Muscle of arm (tissue), 12 donors: ENCODE results near the gene IDS. TPM values are rescaled to one million over a fixed set of nuclear protein-coding genes. Genes with fewer than 3 reads are reported as not detected.
"Not testable (repeated sequence)": the region's sequence is repeated elsewhere in the genome, so short reads cannot be mapped to it uniquely, and the experiment has no call there.

Source experiments
- DNase-seq: peaks from one replicate; pipeline ENCODE4 v3.0.0-alpha.2; 2013
- polyA plus RNA-seq, 12 donors: library from polyadenylated mRNA; unstranded; fragments of 120-200 nt; gene quantifications; one replicate each; pipeline ENCODE4 v1.2.1, GENCODE V29; 2013; ENCODE audit not compliant: insufficient read length in 12 of 12

IDS gene
- polyA plus RNA-seq, 12 donors, result 23.0 to 54.2 (median 27.9) TPM

DNA sequence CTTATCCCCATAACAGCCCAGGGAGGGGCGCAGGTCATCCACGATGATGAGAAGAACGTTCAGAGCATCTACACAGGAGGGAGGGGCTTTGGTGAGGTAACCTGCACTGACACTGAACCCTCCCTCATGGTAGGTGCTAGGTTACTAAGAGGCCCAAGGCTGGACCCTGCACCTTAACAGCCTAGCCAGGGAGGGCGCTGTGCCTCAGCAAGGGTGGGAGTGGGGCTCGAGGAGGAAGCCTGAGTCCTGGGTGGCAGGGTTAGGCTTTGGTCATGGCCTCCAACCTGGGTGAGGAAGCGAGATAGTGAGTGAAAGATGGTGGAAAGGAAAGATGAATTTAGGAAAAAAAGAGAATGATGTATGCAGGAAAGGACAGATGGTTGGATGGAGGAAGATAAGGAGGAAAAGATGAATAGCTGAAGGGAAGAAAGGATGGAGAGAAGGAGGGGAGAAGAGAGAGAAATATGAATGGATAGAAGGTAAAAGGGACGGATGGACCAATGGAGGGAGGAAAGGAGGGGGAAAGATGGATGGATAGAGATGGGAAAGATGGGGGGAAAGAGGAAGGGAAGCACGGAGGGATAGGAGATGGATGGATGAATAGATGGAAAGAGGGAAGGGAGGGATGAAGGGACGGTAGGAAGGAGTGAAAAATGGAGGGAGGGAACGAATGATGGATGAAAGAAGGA lies 736 bp downstream of the IDS start:
- DNase-seq, result no peak

DNA sequence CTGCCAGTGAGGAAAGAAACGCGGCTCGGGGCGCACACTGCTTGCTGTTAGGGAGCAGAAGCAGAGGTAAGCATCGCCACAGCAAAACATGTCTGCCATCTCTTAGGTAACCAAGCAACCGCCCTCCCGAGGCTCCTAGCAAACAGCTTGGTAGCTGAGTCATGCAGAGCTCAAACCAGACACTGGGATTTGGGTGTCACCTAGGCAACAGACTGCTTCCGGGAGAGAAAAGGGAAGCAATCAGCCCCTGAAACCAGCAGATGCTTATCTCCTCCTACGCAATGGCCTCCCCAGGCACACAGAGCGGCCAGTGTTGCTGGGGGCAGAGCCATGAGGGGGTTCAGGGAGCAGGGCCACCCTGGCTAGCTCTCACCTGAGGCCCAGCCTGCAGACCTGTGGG lies 1.7 kb downstream of the IDS start:
- not testable (repeated sequence) for DNase-seq

DNA sequence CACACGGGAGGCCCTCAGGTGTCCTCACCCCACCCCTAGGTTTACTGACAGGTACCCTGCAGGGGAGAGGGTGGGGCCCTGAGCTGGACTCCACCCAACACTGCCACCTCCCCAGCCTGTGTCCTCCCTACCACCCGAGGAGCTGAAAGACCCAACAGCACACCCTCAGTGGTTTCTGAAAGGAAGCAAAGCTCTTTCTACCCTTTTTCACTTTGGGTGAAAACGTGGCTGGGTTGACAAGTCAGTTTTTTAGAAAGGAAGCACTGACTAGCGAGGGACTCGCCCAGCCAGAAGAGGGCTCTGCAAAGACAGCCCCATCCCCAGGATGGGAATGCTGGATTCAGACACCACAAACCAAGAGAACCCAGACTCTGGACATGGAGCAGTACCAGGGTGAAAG lies 2.2 kb downstream of the IDS start:
- DNase-seq, result not testable (repeated sequence)

DNA sequence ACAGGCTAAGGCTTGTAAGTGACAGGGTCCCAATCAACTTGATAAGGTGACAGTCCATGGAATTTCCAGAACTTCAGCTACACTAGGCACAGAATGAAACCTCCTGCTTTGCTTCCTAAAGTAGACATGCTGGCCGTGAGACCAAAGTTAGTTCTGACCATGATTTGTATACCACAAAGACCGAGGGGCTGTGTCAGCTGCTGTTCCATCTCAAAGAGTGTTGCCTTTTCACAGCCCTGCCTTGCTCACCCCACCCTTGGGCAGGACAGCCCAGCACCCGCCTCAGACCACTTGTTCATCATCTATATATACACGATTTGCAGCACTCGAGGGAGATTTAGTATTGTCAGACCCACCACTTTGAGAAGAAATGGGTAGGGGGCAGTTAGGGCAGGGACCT lies 5.3 kb downstream of the IDS start:
- DNase-seq, result no peak

DNA sequence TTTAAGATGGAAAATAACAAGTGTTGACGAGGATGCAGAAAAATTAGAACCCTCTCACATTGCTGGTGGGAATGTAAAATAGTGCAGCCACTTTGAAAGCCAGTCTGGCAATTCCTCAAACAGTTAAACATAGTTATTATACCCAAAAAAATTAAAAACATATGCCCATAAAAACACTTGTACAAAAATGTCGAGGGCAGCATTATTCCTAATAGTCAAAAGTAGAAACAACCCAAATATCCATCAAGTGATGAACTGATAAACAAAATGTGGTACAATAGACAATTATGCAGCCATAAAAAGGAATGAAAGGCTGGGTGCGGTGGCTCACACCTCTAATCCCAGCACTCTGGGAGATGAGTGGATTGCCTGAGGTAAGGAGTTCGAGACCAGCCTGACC lies 6.3 kb downstream of the IDS start:
- no peak for DNase-seq

DNA sequence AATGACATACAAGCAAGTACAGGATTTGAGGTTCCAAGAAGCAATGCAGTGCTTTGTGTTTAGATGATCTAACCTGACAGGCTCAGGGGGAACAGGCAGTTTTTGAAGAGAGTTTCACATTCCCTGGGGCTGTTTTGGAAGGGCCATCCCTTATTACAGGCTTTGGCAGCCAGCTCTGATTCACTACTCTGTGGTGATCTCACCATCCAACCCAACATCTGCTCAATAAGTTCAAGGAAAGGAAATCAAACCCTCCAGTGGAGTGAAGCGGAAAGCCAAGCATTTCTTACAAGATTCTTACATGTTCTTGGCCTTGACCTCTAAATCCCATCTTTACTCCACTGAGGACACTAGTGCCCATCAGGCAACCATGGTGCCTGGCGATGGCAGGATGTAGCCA lies 7.5 kb downstream of the IDS start:
- DNase-seq, result no peak

DNA sequence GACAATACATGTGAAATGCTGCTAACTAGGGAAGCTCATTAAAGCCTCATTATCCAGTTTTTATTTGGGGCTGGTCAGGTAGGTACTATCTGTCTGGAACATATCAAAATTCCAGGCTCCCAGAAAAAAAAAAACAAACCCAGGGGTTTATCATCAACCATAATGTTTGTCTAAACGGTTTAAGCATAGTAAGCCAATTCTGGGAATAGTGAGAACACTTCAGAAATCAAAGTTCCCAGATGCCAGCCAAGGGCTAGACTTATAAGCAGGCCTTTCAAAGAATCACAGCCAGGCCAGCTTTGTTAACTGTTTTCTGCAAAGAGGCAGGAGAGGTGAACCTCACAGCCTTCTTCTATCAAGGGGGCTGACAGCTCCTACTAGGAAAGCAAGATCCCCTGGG lies 8.1 kb downstream of the IDS start:
- no peak for DNase-seq

DNA sequence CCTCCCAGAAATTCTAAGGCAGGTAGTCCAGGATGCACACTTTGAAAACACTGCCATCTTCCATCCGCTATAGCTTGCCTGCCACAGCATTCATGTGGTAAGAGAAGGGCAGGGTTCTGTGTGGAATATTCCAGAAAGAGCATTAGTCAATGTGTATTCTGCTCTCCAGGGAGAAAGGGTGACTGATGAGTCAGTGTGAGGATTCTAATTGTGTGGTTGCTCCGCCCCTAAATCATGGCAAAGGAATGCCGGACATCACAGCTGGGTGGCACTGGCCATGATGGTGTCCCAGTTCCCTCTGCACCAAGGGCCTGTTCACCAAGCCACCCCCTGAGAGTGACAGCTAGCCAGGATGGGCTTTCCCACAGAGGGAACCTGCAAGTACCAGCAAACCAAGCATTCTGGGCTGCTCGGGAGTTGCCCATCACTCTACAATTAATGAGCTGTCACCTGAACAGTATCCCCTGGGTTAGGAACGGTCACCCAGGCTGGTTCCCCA lies 9.5 kb downstream of the IDS start:
- no peak for DNase-seq

DNA sequence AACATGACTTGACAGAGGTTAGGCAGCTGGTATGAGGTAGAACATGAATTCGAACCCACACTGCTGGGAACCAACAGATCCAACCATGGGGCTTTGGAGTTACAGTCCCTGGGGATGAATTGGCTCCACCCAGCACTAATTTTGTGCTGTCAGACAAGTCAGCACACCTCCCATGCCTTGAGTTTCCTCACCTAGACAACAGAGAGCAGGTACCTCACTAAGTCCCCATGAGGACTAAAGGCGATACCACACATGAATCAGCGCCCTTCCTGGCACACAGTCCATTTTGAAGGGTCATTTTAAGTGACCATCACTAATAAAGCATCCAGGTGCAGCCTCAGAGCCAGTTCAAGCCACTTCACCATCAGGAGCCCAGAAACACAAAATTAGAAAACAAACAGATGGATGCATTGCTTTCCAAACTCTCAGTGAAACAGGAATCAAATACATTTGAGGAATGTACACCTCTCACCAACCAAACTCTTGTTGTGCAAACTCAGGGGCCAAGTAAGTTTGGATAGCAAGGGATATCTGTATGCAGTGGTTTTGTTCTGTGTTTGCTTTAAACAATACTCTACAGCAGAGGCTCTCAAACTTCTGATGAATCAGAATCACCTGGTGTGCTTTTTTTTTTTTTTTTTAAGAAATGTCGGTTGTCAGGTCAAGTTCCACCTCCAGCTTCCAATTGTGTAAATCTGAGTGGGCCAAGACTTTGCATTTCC lies 10.1 kb downstream of the IDS start:
- DNase-seq, result no peak

DNA sequence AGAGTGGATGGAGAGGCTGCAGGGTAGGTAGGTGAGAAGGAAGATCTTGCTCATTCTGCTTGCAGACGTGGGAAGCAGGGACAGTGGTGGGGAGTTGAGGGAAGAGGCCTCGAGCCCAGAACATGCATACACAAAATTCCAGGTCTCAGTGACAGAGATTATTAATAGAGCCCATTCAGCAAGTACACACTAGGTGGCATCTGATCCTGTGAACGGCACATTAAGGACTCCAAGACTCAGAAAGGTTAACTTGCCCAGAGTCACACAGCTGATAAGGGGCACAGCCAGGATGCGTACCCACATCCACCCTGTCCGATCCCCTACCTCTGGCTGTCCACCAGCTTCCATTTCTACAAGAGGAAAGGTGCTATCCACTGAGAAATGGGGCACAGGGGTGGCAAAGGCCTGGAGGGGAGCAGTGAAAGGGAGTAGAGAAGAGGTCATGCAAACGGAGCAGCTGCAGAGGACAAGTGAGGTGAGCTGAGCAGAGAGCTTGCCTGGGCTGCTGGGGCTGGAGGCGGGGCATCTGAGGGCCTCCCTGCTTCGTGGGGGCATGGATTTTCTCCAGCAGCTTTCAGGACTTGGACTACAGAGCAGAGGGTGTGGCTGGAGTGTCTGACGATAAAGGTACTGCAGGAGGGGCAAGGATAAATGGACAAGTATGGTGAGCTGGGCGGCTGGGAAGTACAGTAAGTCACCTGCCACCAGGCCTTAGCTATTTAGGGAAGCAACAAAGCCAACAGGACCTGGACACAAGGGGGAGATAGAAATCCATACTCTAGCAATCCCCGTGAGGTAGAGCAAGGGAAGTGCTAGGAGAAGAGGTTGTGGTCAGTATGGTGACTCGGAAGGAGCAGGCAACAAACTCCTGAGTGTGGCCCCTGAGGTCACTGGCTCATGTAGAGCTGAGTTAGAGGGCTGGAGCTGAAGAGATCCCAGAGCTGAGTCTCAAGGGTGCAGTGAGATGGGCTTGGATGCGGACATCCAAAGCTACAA lies 11.2 kb downstream of the IDS start:
- no peak for DNase-seq

DNA sequence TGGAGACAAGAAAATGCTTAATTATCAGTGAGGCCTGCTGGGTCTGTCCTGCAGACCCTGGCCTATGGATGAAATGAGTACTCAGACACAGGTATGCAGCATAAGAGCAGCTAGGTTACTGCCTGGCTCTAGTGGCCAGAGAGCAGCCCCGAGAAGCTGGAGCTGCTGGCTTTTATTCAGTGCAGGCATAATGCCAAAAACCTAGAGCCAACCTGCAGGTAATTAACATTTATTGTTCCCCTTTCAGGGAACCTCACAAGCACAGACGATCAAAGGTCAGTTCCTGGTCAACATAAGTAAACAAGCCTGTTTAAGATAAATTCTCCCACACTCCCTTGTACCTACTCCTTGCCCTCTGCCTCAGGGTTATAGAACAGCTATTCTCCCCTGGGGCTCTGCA lies 13.3 kb downstream of the IDS start:
- no peak for DNase-seq

DNA sequence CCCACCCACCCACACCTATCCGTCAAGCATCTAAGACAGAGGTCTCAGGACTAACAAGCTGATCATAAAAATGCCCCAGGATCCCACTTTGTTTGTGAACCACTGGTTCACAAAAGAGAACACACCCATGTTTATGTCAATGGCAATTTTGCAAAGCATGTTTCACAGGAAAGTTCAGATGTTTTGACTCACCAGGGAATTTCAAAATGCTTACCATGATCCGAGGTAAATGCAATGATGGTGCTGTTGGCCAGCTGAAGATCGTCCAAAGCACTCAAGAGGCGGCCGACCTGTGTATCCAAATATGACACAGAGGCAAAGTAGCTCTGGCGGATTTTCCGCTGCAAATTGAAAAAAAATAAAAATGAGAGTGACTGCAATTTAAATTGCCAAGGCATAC lies 15.0 kb downstream of the IDS start:
- no peak for DNase-seq

DNA sequence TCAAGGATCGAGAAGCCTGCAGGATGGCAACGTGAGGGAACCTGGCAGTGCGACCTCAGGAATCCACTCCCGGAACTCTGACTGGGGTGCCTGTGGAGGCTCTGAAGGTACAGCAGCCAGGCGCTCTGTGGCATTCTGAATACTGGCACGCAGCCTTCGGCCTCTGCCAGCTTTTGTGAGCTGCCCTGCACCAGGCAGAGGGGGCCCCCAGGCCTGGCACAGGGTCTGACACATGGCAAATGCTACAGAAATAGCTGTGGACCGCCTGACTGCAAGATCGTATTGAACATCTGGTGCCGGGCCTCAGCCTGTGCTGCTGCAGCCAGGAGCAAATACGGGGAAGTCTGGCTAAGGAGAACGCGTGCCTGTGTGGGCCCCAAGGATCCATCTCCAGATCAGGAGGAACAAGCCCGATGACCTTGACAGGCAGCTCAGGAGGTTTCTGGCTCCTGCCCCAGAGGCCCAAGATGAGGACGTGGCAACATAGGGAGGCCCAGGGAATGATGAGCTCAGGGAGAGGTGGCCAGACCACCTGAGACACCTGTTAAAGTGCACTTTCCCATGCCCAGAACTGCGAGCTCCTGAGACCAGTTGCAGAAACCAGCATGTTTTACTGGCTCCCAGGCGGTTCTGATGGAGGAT lies 16.6 kb downstream of the IDS start:
- DNase-seq, result not testable (repeated sequence)

DNA sequence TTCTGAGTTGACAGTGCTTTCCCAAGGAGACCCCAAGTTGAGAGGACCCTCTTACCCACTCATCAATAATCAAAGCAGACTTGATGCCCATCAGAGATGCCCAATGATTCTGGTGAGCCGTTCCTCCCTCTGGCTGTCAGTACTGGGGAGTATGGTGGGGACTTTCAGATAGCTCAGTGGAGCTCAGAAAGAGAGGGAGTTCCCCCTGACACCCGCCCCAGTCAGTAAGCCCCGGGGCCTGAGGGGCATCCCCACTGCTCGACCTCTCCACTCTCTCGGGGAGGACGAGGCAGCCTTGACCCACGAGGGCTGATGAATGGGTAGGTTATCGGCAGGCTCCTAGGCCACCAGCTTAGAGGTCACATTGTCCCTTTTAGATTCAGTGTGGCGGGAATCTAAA lies 17.1 kb downstream of the IDS start:
- not testable (repeated sequence) for DNase-seq

DNA sequence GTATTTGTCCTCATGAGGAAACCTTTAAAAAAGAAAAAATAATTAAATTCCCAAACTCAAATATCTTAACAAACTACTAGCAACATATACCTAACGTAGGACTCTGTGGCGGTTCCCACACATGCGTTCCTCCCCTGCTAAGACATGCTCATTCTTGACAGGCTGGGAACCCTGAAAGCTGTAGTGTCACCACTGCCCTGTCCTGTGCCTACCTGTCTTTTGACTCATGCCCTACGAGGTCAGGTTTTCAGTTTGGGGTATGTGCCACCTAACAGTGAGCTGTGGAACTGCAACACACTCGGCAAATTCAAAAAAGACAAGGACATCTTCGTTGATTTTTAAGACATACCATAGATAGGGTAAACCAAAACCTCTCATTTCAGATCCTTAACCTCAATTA lies 17.8 kb downstream of the IDS start:
- DNase-seq, result no peak

DNA sequence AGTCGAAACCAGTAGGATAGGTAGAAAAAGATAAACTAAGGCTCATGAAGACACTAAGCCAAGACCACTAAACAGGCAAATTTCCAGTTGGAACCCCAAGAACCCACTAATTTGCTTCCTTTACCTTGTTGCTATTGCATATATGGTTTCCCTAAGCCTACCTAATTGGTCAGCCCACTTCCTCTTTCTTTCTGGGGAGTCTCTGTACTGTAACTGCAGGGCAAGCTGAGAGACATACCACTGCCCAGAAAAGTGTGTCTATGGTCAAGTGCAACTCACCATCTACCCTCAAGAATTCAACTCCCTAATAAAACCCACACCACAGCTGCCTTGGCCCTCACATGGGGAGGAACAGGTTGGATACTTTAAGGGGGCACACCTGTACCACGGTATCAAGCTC lies 28.6 kb downstream of the IDS start:
- no peak for DNase-seq

DNA sequence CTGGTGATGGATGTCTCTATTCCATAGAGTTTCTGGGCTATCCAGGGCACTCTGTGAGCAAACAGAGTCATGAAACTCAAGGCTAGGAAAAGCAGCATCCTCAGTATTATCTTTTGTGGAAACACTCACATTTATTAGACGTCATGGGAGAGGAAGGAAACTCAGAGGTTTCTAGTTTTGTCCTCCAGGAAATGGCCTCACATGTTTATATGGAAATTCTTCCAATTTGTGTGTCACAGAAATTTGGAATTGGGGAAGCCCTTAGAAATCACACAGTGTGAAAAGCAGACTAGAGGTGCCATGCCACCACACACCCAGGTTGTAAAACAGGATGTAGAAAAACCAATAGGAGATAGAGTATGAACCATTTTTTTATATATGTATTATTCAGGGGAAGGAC lies 31.1 kb downstream of the IDS start:
- no peak for DNase-seq

DNA sequence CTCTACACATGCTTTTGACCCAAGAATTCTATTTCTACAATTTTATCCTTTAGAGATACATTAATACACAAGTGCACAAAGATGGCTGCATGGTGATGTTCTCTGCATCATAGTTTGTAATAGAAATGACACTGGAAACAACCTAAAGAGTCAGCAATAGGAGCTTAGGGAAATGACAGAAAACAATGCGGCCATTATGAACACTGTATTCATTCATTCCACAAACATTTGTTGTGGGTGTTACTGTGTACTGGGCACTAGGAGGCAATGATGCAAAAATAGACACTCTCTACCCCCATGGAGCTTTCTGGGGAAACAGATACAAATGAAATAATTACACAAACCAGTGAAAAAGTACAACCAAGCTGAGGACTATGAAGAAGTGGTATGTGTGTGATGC lies 32.0 kb downstream of the IDS start:
- no peak for DNase-seq

DNA sequence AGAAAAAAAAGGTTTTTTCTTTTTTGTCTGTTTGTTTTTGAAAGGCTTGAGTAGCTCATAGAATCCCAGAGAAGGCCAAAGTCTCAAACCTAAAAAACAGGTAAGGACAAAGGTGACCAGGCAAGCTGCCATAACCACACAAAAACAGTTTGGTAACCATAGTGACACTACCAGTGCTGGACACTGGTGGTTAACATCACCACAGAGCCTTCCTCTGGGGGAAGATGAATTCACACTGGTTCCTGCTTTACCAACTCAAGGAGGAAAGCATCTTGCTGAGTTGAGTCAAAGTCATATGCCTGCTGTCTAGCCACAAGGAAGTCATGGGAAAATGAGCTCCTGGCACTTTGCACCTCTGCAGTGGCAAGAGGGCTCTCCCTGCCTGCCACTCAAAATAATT lies 32.5 kb downstream of the IDS start:
- DNase-seq, result no peak

DNA sequence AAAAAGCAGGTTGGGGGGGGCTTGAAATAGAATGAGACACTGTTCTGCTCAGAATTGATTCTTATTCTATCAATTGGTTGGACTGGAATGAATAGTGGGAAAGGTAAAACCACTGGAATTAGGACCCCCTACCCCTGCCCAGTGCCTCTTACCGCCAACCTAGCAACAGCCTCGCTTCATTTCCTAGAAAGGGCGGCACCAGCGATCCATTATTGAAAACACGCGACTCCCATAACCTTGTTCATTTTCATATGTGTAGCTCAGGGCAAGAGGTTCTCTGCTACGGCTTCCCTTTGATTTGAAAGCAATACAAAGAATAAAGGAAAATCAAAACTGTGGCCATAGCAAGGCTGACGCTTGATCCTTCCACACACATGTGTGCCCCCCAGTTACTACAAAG lies 33.7 kb downstream of the IDS start:
- no peak for DNase-seq

DNA sequence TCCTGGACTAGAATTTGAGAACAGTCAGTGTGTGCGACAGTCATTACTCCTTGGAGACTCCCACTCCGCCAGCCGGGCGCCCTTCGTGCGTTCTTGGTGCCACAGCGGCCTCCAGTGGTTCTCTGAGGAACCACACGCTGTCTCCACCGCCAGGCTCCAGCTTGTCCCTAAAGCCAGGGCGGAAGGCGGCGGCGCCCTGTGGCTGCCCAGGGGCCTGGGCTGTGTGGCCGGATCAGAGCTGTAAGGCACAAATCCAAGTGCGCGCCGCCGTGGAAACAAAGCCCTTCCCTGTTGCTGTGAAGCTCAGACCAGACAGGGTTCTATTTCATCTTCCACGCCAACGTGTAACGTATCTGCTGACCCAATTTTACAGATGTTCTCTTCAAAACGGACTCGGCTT lies 34.2 kb downstream of the IDS start:
- DNase-seq, result peak; percentile 78

DNA sequence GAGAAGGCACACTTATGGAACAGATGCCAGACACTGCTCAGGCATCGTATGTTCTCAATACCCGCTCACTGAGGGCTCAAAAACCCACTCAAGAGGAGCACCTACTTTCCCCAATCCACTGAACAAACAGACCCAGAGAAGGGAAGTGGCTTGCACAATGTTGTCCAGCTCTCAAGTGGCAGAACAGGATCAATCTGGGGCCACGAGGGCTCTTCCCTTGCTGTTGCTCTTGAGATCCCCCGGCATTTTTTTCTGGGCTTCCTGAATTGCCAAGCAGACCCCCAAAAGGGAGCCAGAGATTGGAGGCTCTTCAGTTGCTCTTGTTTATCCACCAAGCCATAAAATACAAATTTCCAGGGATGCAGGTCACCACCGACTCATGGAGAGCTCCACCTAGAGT lies 35.7 kb downstream of the IDS start:
- DNase-seq, result no peak
